ENCODE results near the gene SIRT7. TPM values are rescaled to one million over a fixed set of nuclear protein-coding genes. Genes with fewer than 3 reads are reported as not detected.
A peak's percentile ranks its signal among the peaks of the same experiment; 100 is the strongest.

The SIRT7 gene
- total RNA-seq, 1 experiment from 2014 or later = 19.6 TPM

- Histone ChIP-seq H3K4me1 (ENCODE audit: low read length) (peaks cover 10% of the 10 kb centered on the region), H3K36me3 (ENCODE audit: insufficient read depth, low read length) (peaks cover 1% of the 10 kb centered on the region; the same call in 1 of the 2 replicates), H3K27ac (ENCODE audit: low read length) (no peak overlapping the region), H3K9ac (ENCODE audit: low read length) (no peak overlapping the region), H3K4me3 (ENCODE audit: low read length) (no peak overlapping the region), H4K20me1 (ENCODE audit: insufficient read depth, low read depth, low read length) (peaks cover 8% of the 10 kb centered on the region; the same call in 1 of the 2 replicates), H2AFZ (ENCODE audit: low read length) (no peak overlapping the region), H3K9me2 (replicated peaks; ENCODE audit: insufficient read depth, low read length) (no peaks in the 10 kb centered on the region), H3K27me3 (ENCODE audit: low read length) (no peaks in the 10 kb centered on the region), H3K79me2 (ENCODE audit: low read length) (peaks cover 19% of the 10 kb centered on the region), H3K9me3 (ENCODE audit: low read length) (no peaks in the 10 kb centered on the region), H3K4me2 (ENCODE audit: low read depth, low read length, poor library complexity, severe bottlenecking) (no peak overlapping the region)
- DNase-seq = no peak
Measured at GRCh38 chr17:81895400-81895799, 22.6 kb downstream of the SIRT7 start.

GRCh38 chr17:81891303-81891552, 26.7 kb downstream of the SIRT7 start:
- no peak for DNase-seq
- Histone ChIP-seq H2AFZ (ENCODE audit: low read length) (no peak overlapping the region), H3K4me3 (ENCODE audit: low read length) (peak overlapping the region; percentile 96), H3K4me2 (ENCODE audit: low read depth, low read length, poor library complexity, severe bottlenecking) (peak overlapping the region; percentile 92), H3K79me2 (ENCODE audit: low read length) (peaks cover 51% of the 10 kb centered on the region), H3K27me3 (ENCODE audit: low read length) (no peaks in the 10 kb centered on the region), H4K20me1 (ENCODE audit: insufficient read depth, low read depth, low read length) (peaks cover 29% of the 10 kb centered on the region), H3K9me2 (replicated peaks; ENCODE audit: insufficient read depth, low read length) (no peaks in the 10 kb centered on the region), H3K9me3 (ENCODE audit: low read length) (no peaks in the 10 kb centered on the region), H3K27ac (ENCODE audit: low read length) (peak overlapping the region; percentile 48; the same call in 1 of the 2 replicates), H3K36me3 (ENCODE audit: insufficient read depth, low read length) (peaks cover 38% of the 10 kb centered on the region), H3K4me1 (ENCODE audit: low read length) (peaks cover 20% of the 10 kb centered on the region), H3K9ac (ENCODE audit: low read length) (peak overlapping the region; percentile 83)

- Histone ChIP-seq H3K79me2 (ENCODE audit: low read length) (peaks cover 57% of the 10 kb centered on the region), H3K4me2 (ENCODE audit: low read depth, low read length, poor library complexity, severe bottlenecking) (peak overlapping the region; percentile 92), H4K20me1 (ENCODE audit: insufficient read depth, low read depth, low read length) (peaks cover 31% of the 10 kb centered on the region), H2AFZ (ENCODE audit: low read length) (no peak overlapping the region), H3K4me1 (ENCODE audit: low read length) (peaks cover 20% of the 10 kb centered on the region), H3K27me3 (ENCODE audit: low read length) (no peaks in the 10 kb centered on the region), H3K36me3 (ENCODE audit: insufficient read depth, low read length) (peaks cover 44% of the 10 kb centered on the region), H3K4me3 (ENCODE audit: low read length) (peak overlapping the region; percentile 79), H3K9me3 (ENCODE audit: low read length) (no peaks in the 10 kb centered on the region), H3K9me2 (replicated peaks; ENCODE audit: insufficient read depth, low read length) (no peaks in the 10 kb centered on the region), H3K27ac (ENCODE audit: low read length) (peak overlapping the region; percentile 48), H3K9ac (ENCODE audit: low read length) (peak overlapping the region; percentile 83)
- DNase-seq = peak; percentile 80
Measured at GRCh38 chr17:81890447-81891302, 27.3 kb downstream of the SIRT7 start.

GRCh38 chr17:81889602-81890001, 28.4 kb downstream of the SIRT7 start:
- peaks cover 33% of the 10 kb centered on the region for H4K20me1 ChIP-seq (ENCODE audit: insufficient read depth, low read depth, low read length)
- peaks cover 51% of the 10 kb centered on the region for H3K36me3 ChIP-seq (ENCODE audit: insufficient read depth, low read length)
- no peaks in the 10 kb centered on the region for H3K9me3 ChIP-seq (ENCODE audit: low read length)
- no peaks in the 10 kb centered on the region for H3K9me2 ChIP-seq (replicated peaks; ENCODE audit: insufficient read depth, low read length)
- peaks cover 62% of the 10 kb centered on the region for H3K79me2 ChIP-seq (ENCODE audit: low read length)
- H3K4me3 ChIP-seq (ENCODE audit: low read length) = peak overlapping the region; percentile 79
- H3K27me3 ChIP-seq (ENCODE audit: low read length) = no peaks in the 10 kb centered on the region
- DNase-seq = no peak
- H2AFZ ChIP-seq (ENCODE audit: low read length) = no peak overlapping the region
- H3K4me2 ChIP-seq (ENCODE audit: low read depth, low read length, poor library complexity, severe bottlenecking) = peak overlapping the region; percentile 92
- peaks cover 20% of the 10 kb centered on the region for H3K4me1 ChIP-seq (ENCODE audit: low read length)
- peak overlapping the region; percentile 83 for H3K9ac ChIP-seq (ENCODE audit: low read length)
- no peak overlapping the region for H3K27ac ChIP-seq (ENCODE audit: low read length)

GRCh38 chr17:81888988-81889595, 28.9 kb downstream of the SIRT7 start:
- H3K4me1 ChIP-seq (ENCODE audit: low read length) = peaks cover 20% of the 10 kb centered on the region
- H3K9ac ChIP-seq (ENCODE audit: low read length) = 0 out of 2 replicates have a peak overlapping the region, but pooled peaks have one; percentile 83
- H3K9me3 ChIP-seq (ENCODE audit: low read length) = no peaks in the 10 kb centered on the region
- H3K27ac ChIP-seq (ENCODE audit: low read length) = no peak overlapping the region
- H4K20me1 ChIP-seq (ENCODE audit: insufficient read depth, low read depth, low read length) = peaks cover 33% of the 10 kb centered on the region
- no peaks in the 10 kb centered on the region for H3K9me2 ChIP-seq (replicated peaks; ENCODE audit: insufficient read depth, low read length)
- H3K36me3 ChIP-seq (ENCODE audit: insufficient read depth, low read length) = peaks cover 53% of the 10 kb centered on the region
- H3K27me3 ChIP-seq (ENCODE audit: low read length) = no peaks in the 10 kb centered on the region
- H3K4me3 ChIP-seq (ENCODE audit: low read length) = no peak overlapping the region
- H3K4me2 ChIP-seq (ENCODE audit: low read depth, low read length, poor library complexity, severe bottlenecking) = peak overlapping the region; percentile 92
- DNase-seq = no peak
- no peak overlapping the region for H2AFZ ChIP-seq (ENCODE audit: low read length)
- peaks cover 62% of the 10 kb centered on the region for H3K79me2 ChIP-seq (ENCODE audit: low read length)

- no peak for DNase-seq
- Histone ChIP-seq H4K20me1 (ENCODE audit: insufficient read depth, low read depth, low read length) (peaks cover 33% of the 10 kb centered on the region), H3K36me3 (ENCODE audit: insufficient read depth, low read length) (peaks cover 55% of the 10 kb centered on the region), H3K9me2 (replicated peaks; ENCODE audit: insufficient read depth, low read length) (no peaks in the 10 kb centered on the region), H3K4me2 (ENCODE audit: low read depth, low read length, poor library complexity, severe bottlenecking) (no peak overlapping the region), H3K9ac (ENCODE audit: low read length) (no peak overlapping the region), H3K27ac (ENCODE audit: low read length) (no peak overlapping the region), H3K4me1 (ENCODE audit: low read length) (peaks cover 20% of the 10 kb centered on the region), H3K9me3 (ENCODE audit: low read length) (no peaks in the 10 kb centered on the region), H3K4me3 (ENCODE audit: low read length) (no peak overlapping the region), H3K79me2 (ENCODE audit: low read length) (peaks cover 59% of the 10 kb centered on the region), H2AFZ (ENCODE audit: low read length) (no peak overlapping the region), H3K27me3 (ENCODE audit: low read length) (no peaks in the 10 kb centered on the region)
Measured at GRCh38 chr17:81888105-81888987, 29.6 kb downstream of the SIRT7 start.

GRCh38 chr17:81885869-81886548, 32.0 kb downstream of the SIRT7 start:
- H3K4me2 ChIP-seq (ENCODE audit: low read depth, low read length, poor library complexity, severe bottlenecking) = no peak overlapping the region
- peaks cover 64% of the 10 kb centered on the region for H3K36me3 ChIP-seq (ENCODE audit: insufficient read depth, low read length)
- no peak overlapping the region for H3K27ac ChIP-seq (ENCODE audit: low read length)
- no peak overlapping the region for H3K4me3 ChIP-seq (ENCODE audit: low read length)
- no peaks in the 10 kb centered on the region for H3K9me2 ChIP-seq (replicated peaks; ENCODE audit: insufficient read depth, low read length)
- no peak overlapping the region for H2AFZ ChIP-seq (ENCODE audit: low read length)
- H3K4me1 ChIP-seq (ENCODE audit: low read length) = peaks cover 10% of the 10 kb centered on the region
- H3K79me2 ChIP-seq (ENCODE audit: low read length) = peaks cover 49% of the 10 kb centered on the region
- DNase-seq = no peak
- H3K9me3 ChIP-seq (ENCODE audit: low read length) = no peaks in the 10 kb centered on the region
- no peak overlapping the region for H3K9ac ChIP-seq (ENCODE audit: low read length)
- H3K27me3 ChIP-seq (ENCODE audit: low read length) = no peaks in the 10 kb centered on the region
- H4K20me1 ChIP-seq (ENCODE audit: insufficient read depth, low read depth, low read length) = peaks cover 33% of the 10 kb centered on the region
